Measurements from ENCODE around the gene GLRX5. TPM values are rescaled to one million over a fixed set of nuclear protein-coding genes. Genes with fewer than 3 reads are reported as not detected.

GLRX5 gene
- total and polyA plus RNA-seq, 2 experiments from 2014 or later = 91.4 to 130 TPM

- Mint-ChIP-seq H3K9me3 (no peaks in the 10 kb centered on the region), H3K4me3 (peak overlapping the region; percentile 95), H3K4me1 (peaks cover 29% of the 10 kb centered on the region), H3K27me3 (ENCODE audit: insufficient read depth, low read depth, poor library complexity) (peaks cover 7% of the 10 kb centered on the region), H3K27ac (no peak overlapping the region), H3K36me3 (ENCODE audit: low read depth) (peaks cover 34% of the 10 kb centered on the region)
- peaks cover 30% of the 10 kb centered on the region for H3K4me1 ChIP-seq (ENCODE audit: insufficient read depth)
- H3K27ac ChIP-seq (ENCODE audit: low read depth) = no peak overlapping the region
- TF ChIP-seq ETS1 (IDR thresholded peaks at IDR 0.05) (no peak), EZH2 (IDR thresholded peaks at IDR 0.05; ENCODE audit: low read depth, unreplicated experiment) (no peak), ZNF114 (CRISPR knock-in tag; IDR thresholded peaks at IDR 0.05) (no peak), NANOG (IDR thresholded peaks at IDR 0.05; ENCODE audit: borderline replicate concordance) (no peak), STAT1 (IDR thresholded peaks at IDR 0.05; ENCODE audit: unreplicated experiment) (no peak), POLR2AphosphoS5 (IDR thresholded peaks at IDR 0.05; ENCODE audit: low read depth) (no peak), JUNB (IDR thresholded peaks at IDR 0.05; ENCODE audit: unreplicated experiment) (no peak)
- no peak overlapping the region for H2AFZ ChIP-seq
- H3F3A ChIP-seq (replicated peaks; ENCODE audit: low read depth) = no peaks in the 10 kb centered on the region
- no peaks in the 10 kb centered on the region for H3K27me3 ChIP-seq (ENCODE audit: insufficient read depth)
- H3K4me2 ChIP-seq = peak overlapping the region; percentile 97
- ATAC-seq (no peak), DNase-seq (ENCODE audit: low spot score) (no peak)
- H4K20me1 ChIP-seq (replicated peaks; ENCODE audit: insufficient read depth) = peaks cover 61% of the 10 kb centered on the region
- H3K9me2 ChIP-seq (ENCODE audit: insufficient read depth) = no peaks in the 10 kb centered on the region
- H3K79me2 ChIP-seq (replicated peaks; ENCODE audit: insufficient read depth) = peaks cover 71% of the 10 kb centered on the region
- H3K4me3 ChIP-seq = peak overlapping the region; percentile 98
- 0 out of 2 replicates have a peak, but pooled peaks cover 12% of the 10 kb centered on the region for H3K36me3 ChIP-seq (ENCODE audit: insufficient read depth)
Observed at GRCh38 chr14:95531969-95532368, 2.9 kb upstream of the GLRX5 start.

GRCh38 chr14:95533391-95533821, 1.4 kb upstream of the GLRX5 start:
- peaks cover 37% of the 10 kb centered on the region for H3K4me1 Mint-ChIP-seq
- H3K27ac ChIP-seq (ENCODE audit: low read depth) = no peak overlapping the region
- TF ChIP-seq ZNF331 (CRISPR knock-in tag; IDR thresholded peaks at IDR 0.05; ENCODE audit: low read depth) = no peak
- TF ChIP-seq REST (IDR thresholded peaks at IDR 0.05; ENCODE audit: unreplicated experiment) = no peak
- TF ChIP-seq CREB1 (CRISPR knock-in tag; IDR thresholded peaks at IDR 0.05; ENCODE audit: low read depth) = no peak
- no peak for TF ChIP-seq EZH2 (IDR thresholded peaks at IDR 0.05; ENCODE audit: low read depth, unreplicated experiment)
- TF ChIP-seq POLR2AphosphoS5 (IDR thresholded peaks at IDR 0.05; ENCODE audit: low read depth) = no peak
- no peak for TF ChIP-seq ZNF462 (CRISPR knock-in tag; IDR thresholded peaks at IDR 0.05)
- no peak for TF ChIP-seq EZH2phosphoT487 (IDR thresholded peaks at IDR 0.05; ENCODE audit: unreplicated experiment)

More at GRCh38 chr14:95533391-95533821, 1.4 kb upstream of the GLRX5 start:
- Histone ChIP-seq H3K27me3 (ENCODE audit: insufficient read depth) (no peaks in the 10 kb centered on the region), H3K4me1 (ENCODE audit: insufficient read depth) (peaks cover 30% of the 10 kb centered on the region), H3K9me2 (ENCODE audit: insufficient read depth) (no peaks in the 10 kb centered on the region), H3K79me2 (replicated peaks; ENCODE audit: insufficient read depth) (peaks cover 86% of the 10 kb centered on the region), H2AFZ (no peak overlapping the region), H3K4me3 (peak overlapping the region; percentile 98), H3K4me2 (peak overlapping the region; percentile 97), H3F3A (replicated peaks; ENCODE audit: low read depth) (no peaks in the 10 kb centered on the region), H3K36me3 (ENCODE audit: insufficient read depth) (0 out of 2 replicates have a peak, but pooled peaks cover 12% of the 10 kb centered on the region), H4K20me1 (replicated peaks; ENCODE audit: insufficient read depth) (peaks cover 72% of the 10 kb centered on the region)
- peaks cover 7% of the 10 kb centered on the region for H3K27me3 Mint-ChIP-seq (ENCODE audit: insufficient read depth, low read depth, poor library complexity)
- H3K36me3 Mint-ChIP-seq (ENCODE audit: low read depth) = peaks cover 34% of the 10 kb centered on the region
- H3K9me3 Mint-ChIP-seq = no peaks in the 10 kb centered on the region
- peak overlapping the region; percentile 95 for H3K4me3 Mint-ChIP-seq
- no peak overlapping the region for H3K27ac Mint-ChIP-seq
- DNase-seq (ENCODE audit: low spot score) (peak; percentile 21), ATAC-seq (no peak)
